ENCODE data around the gene SMARCB1.

Gene SMARCB1

GRCh38 chr22:23784215-23784732 lies 2.5 kb upstream of the SMARCB1 start:
- H3K27me3 ChIP-seq (ENCODE audit: low read depth, low read length) = no peaks in the 10 kb centered on the region

GRCh38 chr22:23786261-23786710 lies 480 bp upstream of the SMARCB1 start:
- peaks cover 33% of the 10 kb centered on the region for H4K20me1 ChIP-seq (ENCODE audit: insufficient read depth, low read length)
- H3K27me3 ChIP-seq (ENCODE audit: low read depth, low read length) = no peaks in the 10 kb centered on the region
- H3K27ac ChIP-seq (ENCODE audit: low read length) = peak overlapping the region; percentile 91
- H3K36me3 ChIP-seq (replicated peaks; ENCODE audit: low read depth, low read length) = peaks cover 11% of the 10 kb centered on the region
- H3K4me3 ChIP-seq (ENCODE audit: low read length) = peak overlapping the region; percentile 83
- peak overlapping the region; percentile 97 for H3K9ac ChIP-seq (ENCODE audit: low read length)
- H3K4me2 ChIP-seq (ENCODE audit: low read length) = peak overlapping the region; percentile 90
- H2AFZ ChIP-seq (ENCODE audit: low read depth, low read length) = peak overlapping the region; percentile 41
- no peaks in the 10 kb centered on the region for H3K9me3 ChIP-seq (ENCODE audit: insufficient read depth, low read length)
- peaks cover 41% of the 10 kb centered on the region for H3K4me1 ChIP-seq (ENCODE audit: low read length)
- H3K79me2 ChIP-seq (ENCODE audit: low read length) = peaks cover 40% of the 10 kb centered on the region
- TF ChIP-seq, protein P1, sequence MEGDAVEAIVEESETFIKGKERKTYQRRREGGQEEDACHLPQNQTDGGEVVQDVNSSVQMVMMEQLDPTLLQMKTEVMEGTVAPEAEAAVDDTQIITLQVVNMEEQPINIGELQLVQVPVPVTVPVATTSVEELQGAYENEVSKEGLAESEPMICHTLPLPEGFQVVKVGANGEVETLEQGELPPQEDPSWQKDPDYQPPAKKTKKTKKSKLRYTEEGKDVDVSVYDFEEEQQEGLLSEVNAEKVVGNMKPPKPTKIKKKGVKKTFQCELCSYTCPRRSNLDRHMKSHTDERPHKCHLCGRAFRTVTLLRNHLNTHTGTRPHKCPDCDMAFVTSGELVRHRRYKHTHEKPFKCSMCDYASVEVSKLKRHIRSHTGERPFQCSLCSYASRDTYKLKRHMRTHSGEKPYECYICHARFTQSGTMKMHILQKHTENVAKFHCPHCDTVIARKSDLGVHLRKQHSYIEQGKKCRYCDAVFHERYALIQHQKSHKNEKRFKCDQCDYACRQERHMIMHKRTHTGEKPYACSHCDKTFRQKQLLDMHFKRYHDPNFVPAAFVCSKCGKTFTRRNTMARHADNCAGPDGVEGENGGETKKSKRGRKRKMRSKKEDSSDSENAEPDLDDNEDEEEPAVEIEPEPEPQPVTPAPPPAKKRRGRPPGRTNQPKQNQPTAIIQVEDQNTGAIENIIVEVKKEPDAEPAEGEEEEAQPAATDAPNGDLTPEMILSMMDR (IDR thresholded peaks at IDR 0.05; ENCODE audit: low read depth, low read length) = no peak
- no peak for TF ChIP-seq EZH2phosphoT487 (IDR thresholded peaks at IDR 0.05; ENCODE audit: low read depth)

More at GRCh38 chr22:23784215-23784732, 2.5 kb upstream of the SMARCB1 start:
- H3K36me3 ChIP-seq (replicated peaks; ENCODE audit: low read depth, low read length) = peaks cover 4% of the 10 kb centered on the region
- no peaks in the 10 kb centered on the region for H3K9me3 ChIP-seq (ENCODE audit: insufficient read depth, low read length)
- H2AFZ ChIP-seq (ENCODE audit: low read depth, low read length) = no peak overlapping the region
- TF ChIP-seq, protein P1 (IDR thresholded peaks at IDR 0.05; ENCODE audit: low read depth, low read length) = no peak
- TF ChIP-seq EZH2phosphoT487 (IDR thresholded peaks at IDR 0.05; ENCODE audit: low read depth) = no peak
- no peak overlapping the region for H3K27ac ChIP-seq (ENCODE audit: low read length)
- peaks cover 19% of the 10 kb centered on the region for H4K20me1 ChIP-seq (ENCODE audit: insufficient read depth, low read length)
- H3K4me1 ChIP-seq (ENCODE audit: low read length) = peaks cover 21% of the 10 kb centered on the region
- no peak overlapping the region for H3K4me3 ChIP-seq (ENCODE audit: low read length)
- no peak overlapping the region for H3K9ac ChIP-seq (ENCODE audit: low read length)
- H3K79me2 ChIP-seq (ENCODE audit: low read length) = peaks cover 20% of the 10 kb centered on the region
- no peak overlapping the region for H3K4me2 ChIP-seq (ENCODE audit: low read length)

DNA sequence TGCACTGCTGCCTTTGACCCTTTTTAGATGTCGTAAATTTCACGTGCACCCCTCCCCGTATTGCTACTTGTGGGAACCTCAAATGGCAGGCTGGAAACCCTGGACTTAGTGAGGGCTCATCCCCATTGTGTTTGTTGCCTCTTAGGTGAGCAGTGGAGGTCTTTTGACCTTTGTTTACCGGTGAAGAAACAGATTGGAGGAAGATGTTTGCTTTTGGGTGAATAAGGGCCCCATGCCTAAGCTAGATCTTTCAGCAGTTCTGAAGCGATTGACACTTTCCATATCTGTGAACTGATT lies 782 bp downstream of the SMARCB1 start:
- Histone ChIP-seq H3K36me3 (replicated peaks; ENCODE audit: low read depth, low read length) (peaks cover 22% of the 10 kb centered on the region), H3K27ac (ENCODE audit: low read length) (peak overlapping the region; percentile 23), H3K9ac (ENCODE audit: low read length) (peak overlapping the region; percentile 97), H3K27me3 (ENCODE audit: low read depth, low read length) (no peaks in the 10 kb centered on the region), H3K79me2 (ENCODE audit: low read length) (peaks cover 53% of the 10 kb centered on the region), H2AFZ (ENCODE audit: low read depth, low read length) (no peak overlapping the region), H3K4me1 (ENCODE audit: low read length) (peaks cover 44% of the 10 kb centered on the region), H3K4me3 (ENCODE audit: low read length) (peak overlapping the region; percentile 83), H3K9me3 (ENCODE audit: insufficient read depth, low read length) (no peaks in the 10 kb centered on the region), H3K4me2 (ENCODE audit: low read length) (peak overlapping the region; percentile 69), H4K20me1 (ENCODE audit: insufficient read depth, low read length) (peaks cover 44% of the 10 kb centered on the region)
- TF ChIP-seq EZH2phosphoT487 (IDR thresholded peaks at IDR 0.05; ENCODE audit: low read depth) = no peak
- TF ChIP-seq, protein P1 (IDR thresholded peaks at IDR 0.05; ENCODE audit: low read depth, low read length) = no peak

DNA sequence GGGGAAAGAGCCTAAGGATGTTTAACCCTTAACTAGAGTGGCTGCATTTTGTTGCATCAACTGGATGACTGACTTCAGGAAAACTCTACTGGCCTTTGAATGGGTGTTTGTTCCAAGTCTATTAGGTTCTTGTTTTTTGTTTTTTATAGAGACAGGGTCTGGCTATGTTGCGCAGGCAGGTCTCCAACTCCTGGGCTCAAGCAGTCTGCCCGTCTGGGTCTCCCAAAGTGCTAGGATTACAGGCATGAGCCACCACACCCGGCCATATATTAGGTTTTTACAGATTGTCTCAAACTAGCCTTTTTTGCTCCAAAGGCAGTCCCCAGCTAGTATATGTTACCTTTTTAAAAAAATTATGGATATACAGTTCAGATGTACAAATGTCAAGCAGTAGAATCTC lies 1.1 kb downstream of the SMARCB1 start:
- H3K9me3 ChIP-seq (ENCODE audit: insufficient read depth, low read length) = no peaks in the 10 kb centered on the region
- H2AFZ ChIP-seq (ENCODE audit: low read depth, low read length) = no peak overlapping the region
- peaks cover 44% of the 10 kb centered on the region for H4K20me1 ChIP-seq (ENCODE audit: insufficient read depth, low read length)
- peak overlapping the region; percentile 83 for H3K4me3 ChIP-seq (ENCODE audit: low read length)
- peak overlapping the region; percentile 69 for H3K4me2 ChIP-seq (ENCODE audit: low read length)
- peak overlapping the region; percentile 23 for H3K27ac ChIP-seq (ENCODE audit: low read length)
- peak overlapping the region; percentile 97 for H3K9ac ChIP-seq (ENCODE audit: low read length)
- H3K36me3 ChIP-seq (replicated peaks; ENCODE audit: low read depth, low read length) = peaks cover 23% of the 10 kb centered on the region
- H3K27me3 ChIP-seq (ENCODE audit: low read depth, low read length) = no peaks in the 10 kb centered on the region
- H3K4me1 ChIP-seq (ENCODE audit: low read length) = peaks cover 44% of the 10 kb centered on the region
- H3K79me2 ChIP-seq (ENCODE audit: low read length) = peaks cover 57% of the 10 kb centered on the region
- no peak for TF ChIP-seq EZH2phosphoT487 (IDR thresholded peaks at IDR 0.05; ENCODE audit: low read depth)
- TF ChIP-seq, protein P1 (IDR thresholded peaks at IDR 0.05; ENCODE audit: low read depth, low read length) = no peak

Data from OCI-LY3 (cell line).